Adipocyte (in vitro differentiated cells): ENCODE measurements around the gene ARSG.

Source experiments
- DNase-seq: peaks from one replicate; pipeline ENCODE4 v3.0.0-alpha.2; 2015; ENCODE audit warnings: low read depth
- H3K27me3 ChIP-seq: replicated peaks from 2 replicates; pipeline ENCODE4 v1.7.0; 2013; ENCODE audit warnings: mild to moderate bottlenecking, low read length, moderate library complexity; ENCODE audit not compliant: control insufficient read depth, insufficient read depth
- H3K36me3 ChIP-seq: 2 replicates; pipeline ENCODE4 v1.7.0; 2013; ENCODE audit warnings: low read length, mild to moderate bottlenecking, moderate library complexity; ENCODE audit not compliant: control insufficient read depth, insufficient read depth, severe bottlenecking
- H3K4me1 ChIP-seq: 2 replicates; pipeline ENCODE4 v1.7.0; 2013; ENCODE audit warnings: mild to moderate bottlenecking, low read length, moderate library complexity; ENCODE audit not compliant: control insufficient read depth, insufficient read depth
- H3K4me3 ChIP-seq: 2 replicates; pipeline ENCODE4 v1.7.0; 2013; ENCODE audit warnings: mild to moderate bottlenecking, low read length, moderate library complexity
- H3K9ac ChIP-seq: 2 replicates; pipeline ENCODE4 v1.7.0; 2013; ENCODE audit warnings: mild to moderate bottlenecking, low read length, moderate library complexity
- H3K9me3 ChIP-seq: 2 replicates; pipeline ENCODE4 v1.7.0; 2013; ENCODE audit warnings: mild to moderate bottlenecking, low read length, moderate library complexity; ENCODE audit not compliant: control insufficient read depth

Gene ARSG

DNA sequence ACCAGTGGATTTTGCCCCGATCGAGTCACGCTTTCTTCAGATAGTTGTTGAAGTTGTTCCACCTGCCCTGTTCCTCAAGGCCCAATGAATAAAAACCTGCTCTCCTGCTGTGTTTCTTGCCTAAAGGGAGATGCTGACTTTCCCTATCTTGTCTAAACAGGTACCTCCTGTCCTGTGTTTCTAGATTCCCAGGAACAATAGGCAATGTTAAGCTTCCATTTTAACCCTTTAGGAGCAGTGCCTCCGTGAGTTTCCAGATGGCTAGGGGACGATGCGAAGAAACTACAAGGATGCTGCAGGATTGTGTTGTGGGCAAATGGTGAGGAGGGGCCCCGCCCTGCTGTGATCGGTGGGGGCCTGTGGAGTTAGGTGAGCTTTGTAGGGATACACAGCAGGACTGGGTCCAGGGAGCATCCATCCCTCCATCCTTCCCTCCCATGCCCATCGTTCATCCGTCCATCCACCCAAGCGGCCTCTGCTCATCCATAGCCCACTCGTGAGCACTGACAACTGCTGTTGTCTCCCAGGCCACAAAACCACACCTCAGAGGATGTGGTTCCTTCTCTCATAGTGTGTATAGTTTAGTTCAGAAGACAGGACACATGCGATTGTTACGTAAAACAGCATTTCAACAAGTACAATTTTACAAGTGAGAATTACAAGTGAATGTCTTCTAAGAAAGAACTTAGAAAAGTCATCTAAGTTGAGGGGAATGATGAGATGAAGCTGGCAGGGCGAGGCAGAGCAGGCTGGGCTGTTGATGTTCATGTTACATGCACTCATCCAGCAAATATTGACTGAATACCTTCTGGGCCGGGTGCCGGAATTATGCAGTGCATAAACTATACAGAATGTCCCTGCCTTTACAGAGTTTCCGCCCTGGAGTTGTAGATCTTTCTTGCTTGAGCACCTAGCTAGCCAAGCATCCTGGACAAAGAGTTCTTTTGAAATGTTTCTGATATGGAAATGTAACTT lies 5.2 kb downstream of the ARSG start:
- no peaks in the 10 kb centered on the region for H3K9me3 ChIP-seq
- peaks cover 6% of the 10 kb centered on the region for H3K4me1 ChIP-seq
- H3K27me3 ChIP-seq: peaks cover 8% of the 10 kb centered on the region
- no peak overlapping the region for H3K4me3 ChIP-seq
- H3K36me3 ChIP-seq: no peaks in the 10 kb centered on the region
- no peak overlapping the region for H3K9ac ChIP-seq
- DNase-seq: no peak

DNA sequence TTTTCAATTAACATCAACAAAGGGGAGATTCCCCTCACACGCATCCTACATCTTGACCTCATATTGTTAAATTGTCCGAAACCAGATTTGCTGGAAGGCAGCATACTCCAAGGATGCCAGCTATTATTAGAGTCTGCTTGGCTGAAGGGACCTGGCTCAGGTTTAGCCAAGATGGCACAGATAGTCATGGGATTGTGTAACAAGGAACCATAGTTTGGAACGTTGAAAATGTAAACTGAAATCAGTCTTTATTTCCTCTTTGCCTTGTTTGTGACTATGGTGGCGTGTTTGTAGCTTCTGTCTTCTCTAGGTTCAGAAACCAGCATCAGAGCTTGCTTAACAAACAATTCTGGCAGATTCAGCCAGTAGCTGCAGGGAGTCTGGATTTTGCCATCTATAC lies 5.9 kb downstream of the ARSG start:
- H3K4me3 ChIP-seq: no peak overlapping the region
- no peaks in the 10 kb centered on the region for H3K36me3 ChIP-seq
- H3K4me1 ChIP-seq: peaks cover 5% of the 10 kb centered on the region
- DNase-seq: no peak
- H3K27me3 ChIP-seq: peaks cover 8% of the 10 kb centered on the region
- H3K9ac ChIP-seq: no peak overlapping the region
- H3K9me3 ChIP-seq: no peaks in the 10 kb centered on the region

DNA sequence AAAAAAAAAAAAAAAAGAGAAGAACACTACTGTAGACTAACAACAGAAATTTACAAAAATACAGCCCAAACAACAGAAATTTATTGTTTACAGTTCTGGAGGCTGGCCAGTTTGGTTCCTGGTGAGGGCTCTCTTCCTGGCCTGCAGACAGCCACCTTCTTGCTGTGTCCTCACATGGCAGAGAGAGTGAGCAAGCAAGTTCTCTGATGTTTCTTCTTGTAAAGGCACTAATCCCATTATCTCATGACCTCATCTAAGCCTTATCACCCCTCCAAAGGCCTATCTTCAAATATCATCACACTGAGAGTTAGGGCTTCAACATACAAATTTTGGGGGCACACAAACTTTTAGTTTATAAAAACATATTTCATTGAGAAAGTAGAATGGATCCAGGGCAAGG lies 7.3 kb downstream of the ARSG start:
- Histone ChIP-seq H3K9me3 (no peaks in the 10 kb centered on the region), H3K36me3 (no peaks in the 10 kb centered on the region), H3K9ac (no peak overlapping the region), H3K4me1 (no peaks in the 10 kb centered on the region), H3K4me3 (no peak overlapping the region), H3K27me3 (no peaks in the 10 kb centered on the region)
- DNase-seq: no peak

DNA sequence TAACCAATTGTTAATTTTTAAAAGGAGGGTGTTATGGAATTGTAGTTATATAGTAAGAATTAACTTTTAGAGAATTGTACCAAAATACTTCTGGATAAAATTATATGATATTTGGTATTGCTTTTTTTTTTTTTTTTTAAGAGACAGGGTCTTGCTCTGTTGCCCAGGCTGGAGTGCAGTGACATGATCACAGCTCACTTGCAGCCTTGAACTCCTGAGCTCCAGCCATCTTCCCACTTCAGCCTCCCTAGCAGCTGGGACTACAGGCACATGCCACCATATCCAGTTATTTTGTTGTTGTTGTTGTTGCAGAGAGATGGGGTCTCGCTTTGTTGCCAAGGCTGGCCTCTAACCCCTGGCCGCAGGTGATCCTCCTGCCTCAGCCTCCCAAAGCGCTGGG lies 8.5 kb downstream of the ARSG start:
- Histone ChIP-seq H3K36me3 (no peaks in the 10 kb centered on the region), H3K9ac (no peak overlapping the region), H3K4me1 (no peaks in the 10 kb centered on the region), H3K4me3 (no peak overlapping the region), H3K9me3 (no peaks in the 10 kb centered on the region), H3K27me3 (no peaks in the 10 kb centered on the region)
- no peak for DNase-seq

DNA sequence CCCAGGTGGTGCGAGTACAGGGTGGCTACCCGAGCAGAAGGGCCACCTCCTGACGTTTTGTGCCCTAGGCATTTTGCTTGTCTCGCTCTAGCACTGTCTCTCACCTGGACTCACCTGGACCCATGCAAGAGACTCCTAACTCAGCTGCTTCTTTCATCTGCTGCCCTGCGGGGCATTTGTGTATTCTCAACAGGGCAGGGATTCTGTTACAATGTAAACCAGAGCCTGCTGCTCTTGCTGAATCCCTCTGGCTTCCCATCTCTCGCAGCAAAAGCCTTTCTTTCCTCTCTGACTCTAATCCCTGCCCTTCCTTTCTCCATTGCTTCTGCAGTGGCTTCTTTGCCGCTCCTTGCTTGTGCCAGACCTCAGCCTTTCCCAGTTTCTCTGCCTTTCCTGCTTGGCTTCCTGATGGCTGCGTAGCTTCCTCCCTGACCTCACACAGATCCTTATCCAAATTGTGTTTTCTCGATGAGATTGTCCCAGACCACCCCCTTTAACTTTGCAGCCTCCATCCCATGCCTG lies 10.2 kb downstream of the ARSG start:
- H3K9ac ChIP-seq: no peak overlapping the region
- no peaks in the 10 kb centered on the region for H3K36me3 ChIP-seq
- H3K4me1 ChIP-seq: no peaks in the 10 kb centered on the region
- no peaks in the 10 kb centered on the region for H3K27me3 ChIP-seq
- DNase-seq: no peak
- no peaks in the 10 kb centered on the region for H3K9me3 ChIP-seq
- no peak overlapping the region for H3K4me3 ChIP-seq

DNA sequence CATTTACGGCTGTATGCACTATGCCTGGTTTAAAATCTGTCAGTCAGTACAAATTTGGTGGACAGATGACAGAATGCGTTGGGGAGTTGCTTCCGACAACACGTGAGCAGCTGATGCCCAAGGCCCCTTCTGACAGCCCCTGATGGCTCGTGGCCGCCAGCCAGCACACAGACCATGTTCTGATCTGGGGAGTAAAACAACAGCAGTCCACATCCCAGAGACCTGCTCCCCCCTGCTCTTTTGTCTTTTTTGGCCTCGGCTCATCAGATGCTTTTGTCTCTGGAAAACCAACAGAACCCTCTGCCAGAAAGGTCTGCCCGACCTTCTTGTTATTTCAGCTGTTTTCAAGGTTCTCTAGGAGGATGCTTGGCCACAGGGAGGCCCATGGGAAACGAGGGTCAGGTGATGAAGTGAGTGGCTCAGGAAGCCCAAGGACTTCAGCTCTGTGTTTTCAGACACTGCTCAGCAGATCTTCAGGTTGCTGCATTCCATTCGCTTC lies 10.8 kb downstream of the ARSG start:
- no peak for DNase-seq
- H3K4me3 ChIP-seq: no peak overlapping the region
- H3K27me3 ChIP-seq: no peaks in the 10 kb centered on the region
- no peak overlapping the region for H3K9ac ChIP-seq
- no peaks in the 10 kb centered on the region for H3K36me3 ChIP-seq
- no peaks in the 10 kb centered on the region for H3K9me3 ChIP-seq
- no peaks in the 10 kb centered on the region for H3K4me1 ChIP-seq

DNA sequence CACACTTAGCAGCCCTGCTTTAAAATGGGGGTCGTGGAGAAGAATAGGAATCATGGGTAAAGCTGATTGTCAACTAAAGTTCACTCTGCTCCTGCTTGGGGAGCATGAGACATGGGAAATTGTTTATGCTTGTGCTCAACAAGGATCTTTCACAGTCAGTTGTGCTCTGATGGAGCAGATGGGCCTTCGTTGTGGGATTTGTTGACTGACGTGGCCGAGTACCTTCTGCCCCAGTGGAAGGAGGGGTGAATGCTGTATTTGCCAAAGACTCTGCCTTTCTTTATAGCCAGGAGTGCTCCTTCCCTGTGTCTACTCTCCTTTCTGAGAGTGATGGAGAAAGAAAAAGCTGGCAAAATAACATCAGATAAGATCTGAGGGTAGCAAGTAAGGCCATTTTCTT lies 11.4 kb downstream of the ARSG start:
- Histone ChIP-seq H3K9me3 (no peaks in the 10 kb centered on the region), H3K27me3 (no peaks in the 10 kb centered on the region), H3K9ac (no peak overlapping the region), H3K36me3 (no peaks in the 10 kb centered on the region), H3K4me3 (no peak overlapping the region), H3K4me1 (no peaks in the 10 kb centered on the region)
- DNase-seq: no peak

DNA sequence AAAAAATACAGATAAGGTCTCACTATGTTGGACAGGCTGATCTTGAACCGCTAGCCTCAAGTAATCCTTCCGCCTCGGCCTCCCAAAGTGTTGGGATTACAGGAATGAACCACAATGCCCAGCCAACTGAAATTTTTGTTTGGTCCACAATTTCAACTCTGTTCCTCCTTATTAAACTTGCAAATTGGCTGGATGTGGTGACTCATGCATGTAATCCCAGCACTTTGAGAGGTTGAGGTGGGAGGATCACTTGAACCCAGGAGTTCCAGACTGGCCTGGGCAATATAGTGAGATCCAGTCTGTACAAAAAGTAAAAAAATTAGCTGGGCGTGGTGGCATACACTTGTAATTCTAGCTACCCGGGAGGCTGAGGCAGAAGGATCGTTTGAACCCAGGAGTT lies 13.4 kb downstream of the ARSG start:
- H3K4me3 ChIP-seq: no peak overlapping the region
- no peaks in the 10 kb centered on the region for H3K9me3 ChIP-seq
- no peak for DNase-seq
- no peaks in the 10 kb centered on the region for H3K27me3 ChIP-seq
- H3K9ac ChIP-seq: no peak overlapping the region
- H3K36me3 ChIP-seq: no peaks in the 10 kb centered on the region
- no peaks in the 10 kb centered on the region for H3K4me1 ChIP-seq

DNA sequence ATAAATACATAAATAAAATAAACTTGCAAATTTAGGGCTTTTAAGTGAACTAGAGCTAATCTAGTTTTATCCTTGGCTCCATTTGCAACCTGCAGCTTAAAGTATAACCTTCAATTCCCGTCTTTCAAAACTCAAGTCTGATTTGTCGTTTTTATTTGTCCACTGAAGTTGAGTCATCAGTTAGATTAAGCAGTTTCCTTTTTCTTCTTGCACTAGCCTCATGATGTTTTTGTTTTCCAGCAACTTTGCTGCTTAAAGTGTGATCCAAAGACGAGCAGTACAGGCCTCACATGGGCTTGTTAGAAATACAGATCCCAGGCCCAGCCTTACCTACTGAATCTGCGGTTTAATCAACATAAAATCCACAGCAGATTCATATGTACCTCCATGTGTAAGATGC lies 13.8 kb downstream of the ARSG start:
- Histone ChIP-seq H3K27me3 (no peaks in the 10 kb centered on the region), H3K9me3 (no peaks in the 10 kb centered on the region), H3K9ac (no peak overlapping the region), H3K4me1 (no peaks in the 10 kb centered on the region), H3K36me3 (no peaks in the 10 kb centered on the region), H3K4me3 (no peak overlapping the region)
- no peak for DNase-seq

DNA sequence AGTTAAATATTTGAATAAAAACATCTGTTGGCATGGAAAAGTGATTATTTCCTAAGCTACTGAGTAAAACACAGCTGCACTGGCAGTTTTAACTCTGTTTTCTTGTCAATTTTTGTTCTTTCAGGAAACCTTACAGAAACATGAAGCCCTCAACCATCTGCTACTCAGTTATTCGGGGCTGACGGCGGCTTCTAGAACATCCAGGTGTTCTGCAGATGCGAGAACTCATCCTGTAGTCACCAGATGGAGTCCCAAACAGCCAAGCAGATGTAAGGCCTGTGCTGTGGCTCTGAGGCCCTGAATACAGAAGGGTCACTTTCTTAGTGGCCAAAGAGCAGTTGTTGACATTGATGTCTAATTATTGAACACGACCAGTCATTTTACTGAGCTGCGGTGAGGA lies 15.5 kb downstream of the ARSG start:
- Histone ChIP-seq H3K4me3 (no peak overlapping the region), H3K27me3 (no peaks in the 10 kb centered on the region), H3K9ac (no peak overlapping the region), H3K9me3 (no peaks in the 10 kb centered on the region), H3K4me1 (no peaks in the 10 kb centered on the region), H3K36me3 (no peaks in the 10 kb centered on the region)
- DNase-seq: no peak

DNA sequence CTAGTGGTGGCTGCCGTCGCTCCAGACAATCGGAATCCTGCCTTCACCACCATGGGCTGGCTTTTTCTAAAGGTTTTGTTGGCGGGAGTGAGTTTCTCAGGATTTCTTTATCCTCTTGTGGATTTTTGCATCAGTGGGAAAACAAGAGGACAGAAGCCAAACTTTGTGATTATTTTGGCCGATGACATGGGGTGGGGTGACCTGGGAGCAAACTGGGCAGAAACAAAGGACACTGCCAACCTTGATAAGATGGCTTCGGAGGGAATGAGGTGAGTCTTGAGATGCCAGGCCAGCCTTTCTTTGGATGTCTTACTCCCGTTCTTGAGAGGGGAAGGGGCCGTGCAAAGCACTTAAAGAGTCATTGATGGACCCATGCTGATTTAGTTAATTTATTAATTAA lies 16.1 kb downstream of the ARSG start:
- Histone ChIP-seq H3K36me3 (no peaks in the 10 kb centered on the region), H3K4me3 (no peak overlapping the region), H3K27me3 (no peaks in the 10 kb centered on the region), H3K9ac (no peak overlapping the region), H3K4me1 (peaks cover 4% of the 10 kb centered on the region), H3K9me3 (no peaks in the 10 kb centered on the region)
- DNase-seq: no peak
